ENCODE results near the gene TRDN.

DNA sequence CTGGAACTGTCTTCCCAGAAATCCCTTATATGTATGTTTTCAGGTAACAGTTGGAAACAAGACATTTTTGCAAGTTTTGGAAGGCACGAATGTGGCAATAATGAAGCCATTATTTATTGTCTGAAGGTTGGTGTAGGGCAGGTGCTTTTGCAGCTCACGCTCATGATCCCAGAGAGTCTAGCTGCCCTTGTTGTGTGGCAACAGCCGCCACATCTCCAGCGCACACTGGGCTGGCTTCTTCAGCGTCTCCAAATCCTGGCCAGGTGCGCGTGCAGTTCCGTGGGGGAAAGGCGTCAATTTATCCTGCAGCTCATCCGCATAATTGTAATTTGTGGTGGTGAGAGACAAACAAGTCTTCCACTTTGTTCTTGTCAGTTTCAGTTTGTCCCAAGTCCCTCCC lies 71.2 kb downstream of the TRDN start:
- TF ChIP-seq, protein P1, sequence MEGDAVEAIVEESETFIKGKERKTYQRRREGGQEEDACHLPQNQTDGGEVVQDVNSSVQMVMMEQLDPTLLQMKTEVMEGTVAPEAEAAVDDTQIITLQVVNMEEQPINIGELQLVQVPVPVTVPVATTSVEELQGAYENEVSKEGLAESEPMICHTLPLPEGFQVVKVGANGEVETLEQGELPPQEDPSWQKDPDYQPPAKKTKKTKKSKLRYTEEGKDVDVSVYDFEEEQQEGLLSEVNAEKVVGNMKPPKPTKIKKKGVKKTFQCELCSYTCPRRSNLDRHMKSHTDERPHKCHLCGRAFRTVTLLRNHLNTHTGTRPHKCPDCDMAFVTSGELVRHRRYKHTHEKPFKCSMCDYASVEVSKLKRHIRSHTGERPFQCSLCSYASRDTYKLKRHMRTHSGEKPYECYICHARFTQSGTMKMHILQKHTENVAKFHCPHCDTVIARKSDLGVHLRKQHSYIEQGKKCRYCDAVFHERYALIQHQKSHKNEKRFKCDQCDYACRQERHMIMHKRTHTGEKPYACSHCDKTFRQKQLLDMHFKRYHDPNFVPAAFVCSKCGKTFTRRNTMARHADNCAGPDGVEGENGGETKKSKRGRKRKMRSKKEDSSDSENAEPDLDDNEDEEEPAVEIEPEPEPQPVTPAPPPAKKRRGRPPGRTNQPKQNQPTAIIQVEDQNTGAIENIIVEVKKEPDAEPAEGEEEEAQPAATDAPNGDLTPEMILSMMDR (IDR thresholded peaks at IDR 0.05): no peak
- TF ChIP-seq POLR2A (IDR thresholded peaks at IDR 0.05): no peak

All from esophagus squamous epithelium (tissue), 4 donors.